ENCODE results near the gene NLK.

DNA sequence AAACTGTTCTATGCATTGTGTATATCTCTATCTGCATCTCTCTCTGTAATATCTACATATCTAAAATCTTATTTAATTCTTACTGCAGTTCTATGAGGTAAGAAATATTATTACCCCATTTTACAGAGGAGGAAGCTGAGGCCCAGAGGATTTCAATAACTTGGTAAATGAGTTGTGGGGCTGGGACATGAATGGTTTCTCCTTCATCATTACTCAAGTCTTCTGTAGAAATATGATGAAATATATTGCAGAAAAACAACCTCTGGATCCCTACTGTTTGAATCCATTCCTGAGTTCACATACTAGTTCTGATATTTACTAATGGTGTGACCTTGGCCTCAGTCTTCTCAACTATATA, 45.5 kb upstream of the NLK start:
- TF ChIP-seq CTCF (IDR thresholded peaks at IDR 0.05), result no peak
- no peak for TF ChIP-seq POLR2AphosphoS5 (IDR thresholded peaks at IDR 0.05)
- TF ChIP-seq EP300 (IDR thresholded peaks at IDR 0.05), result no peak

All from sigmoid colon (tissue), 4 donors.